ENCODE measurements around the gene C7. TPM values are rescaled to one million over a fixed set of nuclear protein-coding genes. Genes with fewer than 3 reads are reported as not detected.
A peak's percentile ranks its signal among the peaks of the same experiment; 100 is the strongest.
"Not testable (repeated sequence)": the region's sequence is repeated elsewhere in the genome, so short reads cannot be mapped to it uniquely, and the experiment has no call there.

The C7 gene
- total and polyA plus RNA-seq, 8 donors, result 29.8 to 215 (median 56.6) TPM

DNA sequence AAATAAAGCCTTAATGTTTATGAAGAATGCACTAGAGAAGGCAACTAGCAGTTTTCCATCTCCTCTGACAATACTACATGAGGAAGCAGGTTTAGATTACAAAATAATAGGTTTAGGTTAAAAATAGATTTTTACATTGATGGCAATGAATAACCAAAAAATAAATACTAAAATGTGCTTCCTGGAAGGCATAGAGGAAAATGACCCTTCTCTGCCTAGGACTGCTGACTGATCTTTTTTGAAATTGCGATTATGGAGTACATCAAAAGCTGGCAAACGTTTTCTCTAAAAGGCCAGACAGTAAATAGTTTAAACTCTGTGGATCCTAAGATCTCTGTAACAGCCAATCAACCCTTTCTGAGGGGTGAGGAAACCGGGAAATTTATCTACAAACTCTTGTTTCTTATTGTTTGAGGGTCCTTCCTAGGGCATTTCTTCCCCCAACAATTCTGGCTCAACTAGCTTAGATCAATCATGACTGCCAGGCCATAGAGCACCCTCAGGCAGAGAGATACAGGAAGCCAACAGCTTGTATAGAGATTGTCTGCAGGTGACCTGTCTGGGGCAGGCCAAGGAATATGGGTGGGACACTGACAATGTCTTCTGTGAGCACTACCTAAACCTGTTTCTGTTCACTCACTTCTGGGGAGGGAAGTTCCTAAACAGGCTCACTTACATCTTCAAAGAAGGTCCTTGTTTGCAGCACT, 94.5 kb downstream of the C7 start:
- intact Hi-C loops (cut with DNase I), result no loop called here
- H3K27ac ChIP-seq, result no peak overlapping the region
- TF ChIP-seq, protein P1, sequence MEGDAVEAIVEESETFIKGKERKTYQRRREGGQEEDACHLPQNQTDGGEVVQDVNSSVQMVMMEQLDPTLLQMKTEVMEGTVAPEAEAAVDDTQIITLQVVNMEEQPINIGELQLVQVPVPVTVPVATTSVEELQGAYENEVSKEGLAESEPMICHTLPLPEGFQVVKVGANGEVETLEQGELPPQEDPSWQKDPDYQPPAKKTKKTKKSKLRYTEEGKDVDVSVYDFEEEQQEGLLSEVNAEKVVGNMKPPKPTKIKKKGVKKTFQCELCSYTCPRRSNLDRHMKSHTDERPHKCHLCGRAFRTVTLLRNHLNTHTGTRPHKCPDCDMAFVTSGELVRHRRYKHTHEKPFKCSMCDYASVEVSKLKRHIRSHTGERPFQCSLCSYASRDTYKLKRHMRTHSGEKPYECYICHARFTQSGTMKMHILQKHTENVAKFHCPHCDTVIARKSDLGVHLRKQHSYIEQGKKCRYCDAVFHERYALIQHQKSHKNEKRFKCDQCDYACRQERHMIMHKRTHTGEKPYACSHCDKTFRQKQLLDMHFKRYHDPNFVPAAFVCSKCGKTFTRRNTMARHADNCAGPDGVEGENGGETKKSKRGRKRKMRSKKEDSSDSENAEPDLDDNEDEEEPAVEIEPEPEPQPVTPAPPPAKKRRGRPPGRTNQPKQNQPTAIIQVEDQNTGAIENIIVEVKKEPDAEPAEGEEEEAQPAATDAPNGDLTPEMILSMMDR (IDR thresholded peaks at IDR 0.05), result no peak
- H3K36me3 ChIP-seq, result no peaks in the 10 kb centered on the region
- no peaks in the 10 kb centered on the region for H3K4me1 ChIP-seq
- DNase-seq (no peak), ATAC-seq (peak in 1 of 4 donors; percentile 66), FAIRE-seq (no peak)
- WGBS, 2 donors, result 27 to 32% methylated on average over 3 of the region's 3 CpGs
- no peaks in the 10 kb centered on the region for H3K9me3 ChIP-seq
- no peaks in the 10 kb centered on the region for H3K27me3 ChIP-seq
- H3K4me3 ChIP-seq, result no peak overlapping the region

DNA sequence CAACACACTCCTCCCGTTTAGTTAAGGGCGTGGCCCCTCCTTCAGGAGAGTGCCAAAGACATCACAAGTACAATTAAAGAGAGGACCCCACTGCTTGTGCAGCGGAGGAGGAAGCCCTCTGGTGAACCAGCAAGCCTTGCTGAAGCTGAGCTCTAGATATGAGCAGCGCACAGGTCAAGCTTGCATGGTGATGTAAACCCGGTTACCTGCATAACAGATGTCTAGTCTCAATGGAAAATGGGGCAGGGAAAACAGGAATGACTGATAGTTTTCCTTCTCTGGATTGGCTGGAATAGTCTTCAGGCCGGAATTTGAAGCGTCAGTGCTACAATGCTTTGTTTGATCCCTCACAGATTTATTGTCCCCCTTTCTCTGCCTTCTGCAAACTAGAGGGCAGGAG, 95.6 kb downstream of the C7 start:
- DNase-seq, result no peak

DNA sequence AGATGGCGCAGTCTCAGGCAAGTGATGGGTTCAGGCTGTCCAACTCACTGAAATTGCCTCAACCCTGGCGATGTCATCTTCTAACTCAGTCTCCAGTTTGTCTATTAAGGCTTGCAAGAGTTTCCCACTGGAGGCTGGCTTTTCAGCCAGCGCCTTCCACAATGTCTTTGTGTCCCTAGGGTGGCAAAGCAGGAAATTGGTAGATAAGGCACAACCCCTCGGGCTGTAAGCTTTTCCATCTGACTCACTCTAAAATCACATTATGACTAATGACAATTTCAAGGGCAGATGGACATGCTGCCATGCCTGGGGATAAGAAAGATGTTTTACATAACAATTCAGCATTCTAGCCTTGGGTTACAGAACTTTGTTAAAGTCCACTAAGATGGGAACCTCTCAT, 99.9 kb downstream of the C7 start:
- Histone ChIP-seq H3K36me3 (no peaks in the 10 kb centered on the region), H3K4me1 (no peaks in the 10 kb centered on the region), H3K9me3 (no peaks in the 10 kb centered on the region), H3K27me3 (no peaks in the 10 kb centered on the region), H3K4me3 (no peak overlapping the region), H3K27ac (no peak overlapping the region)
- no peak for ATAC-seq
- intact Hi-C loops (cut with DNase I), result no loop called here
- no peak for DNase-seq
- 67 to 71% methylated on average over 4 of the region's 4 CpGs for WGBS, 2 donors
- TF ChIP-seq, protein P1 (IDR thresholded peaks at IDR 0.05), result no peak
- no peak for FAIRE-seq

More for the DNA sequence above, 95.6 kb downstream of the C7 start:
- no peak overlapping the region for H3K27ac ChIP-seq
- H3K4me1 ChIP-seq, result no peaks in the 10 kb centered on the region
- H3K9me3 ChIP-seq, result no peaks in the 10 kb centered on the region
- H3K27me3 ChIP-seq, result no peaks in the 10 kb centered on the region
- no peaks in the 10 kb centered on the region for H3K36me3 ChIP-seq
- intact Hi-C loops (cut with DNase I), result no loop called here
- TF ChIP-seq, protein P1 (IDR thresholded peaks at IDR 0.05), result no peak
- ATAC-seq (no peak), FAIRE-seq (no peak)
- 81 to 91% methylated on average over 7 of the region's 7 CpGs for WGBS, 2 donors
- H3K4me3 ChIP-seq, result no peak overlapping the region

DNA sequence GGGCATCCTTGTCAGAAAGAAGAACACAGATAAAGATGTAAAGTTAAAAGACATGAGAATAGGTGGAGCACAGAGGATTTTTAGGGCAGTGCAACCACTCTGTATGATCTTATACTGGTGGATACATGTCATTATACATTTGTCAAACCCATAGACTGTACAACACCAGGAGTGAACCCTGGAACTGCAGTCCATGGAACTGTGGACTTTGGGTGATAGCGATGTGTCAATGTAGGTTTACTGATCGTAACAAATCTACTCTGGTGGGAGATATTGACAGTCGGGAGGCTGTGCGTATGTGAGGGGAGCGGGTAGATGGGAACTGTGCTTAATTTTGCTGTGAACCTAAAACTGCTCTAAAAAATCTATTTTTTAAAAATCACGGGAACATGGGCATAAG, 101.3 kb downstream of the C7 start:
- 80 to 85% methylated on average over 6 of the region's 6 CpGs for WGBS, 2 donors
- Histone ChIP-seq H3K27ac (no peak overlapping the region), H3K4me3 (no peak overlapping the region), H3K27me3 (no peaks in the 10 kb centered on the region), H3K4me1 (no peaks in the 10 kb centered on the region), H3K9me3 (no peaks in the 10 kb centered on the region), H3K36me3 (no peaks in the 10 kb centered on the region)
- DNase-seq (no peak), ATAC-seq (no peak), FAIRE-seq (no peak)
- intact Hi-C loops (cut with DNase I), result no loop called here
- TF ChIP-seq, protein P1 (IDR thresholded peaks at IDR 0.05), result no peak

DNA sequence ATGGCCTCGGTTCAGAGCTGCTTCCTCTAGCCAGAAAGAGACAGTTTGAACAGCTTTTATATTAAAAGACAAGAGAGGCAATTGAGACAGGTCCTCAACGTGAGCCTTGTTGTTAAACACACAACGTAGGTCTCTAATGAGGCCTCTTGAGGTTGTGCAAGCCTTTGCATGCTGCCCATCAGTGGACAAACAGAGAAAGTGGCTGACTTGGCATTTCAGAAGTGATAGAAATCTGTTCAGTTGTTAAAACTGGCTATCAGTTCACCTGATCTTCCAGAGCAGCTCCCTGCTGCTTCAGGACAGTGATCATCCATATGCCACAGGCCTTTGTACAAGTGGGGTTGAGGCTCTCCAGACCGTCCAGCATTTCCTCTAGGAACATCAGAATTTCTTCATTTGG, 103.0 kb downstream of the C7 start:
- Histone ChIP-seq H3K4me3 (no peak overlapping the region), H3K9me3 (no peaks in the 10 kb centered on the region), H3K36me3 (no peaks in the 10 kb centered on the region), H3K27ac (no peak overlapping the region), H3K4me1 (no peaks in the 10 kb centered on the region), H3K27me3 (no peaks in the 10 kb centered on the region)
- 41 to 49% methylated on average over 4 of the region's 4 CpGs for WGBS, 2 donors
- TF ChIP-seq, protein P1 (IDR thresholded peaks at IDR 0.05), result no peak
- ATAC-seq, result no peak
- intact Hi-C loops (cut with DNase I), result no loop called here
- DNase-seq, result no peak
- FAIRE-seq, result no peak

DNA sequence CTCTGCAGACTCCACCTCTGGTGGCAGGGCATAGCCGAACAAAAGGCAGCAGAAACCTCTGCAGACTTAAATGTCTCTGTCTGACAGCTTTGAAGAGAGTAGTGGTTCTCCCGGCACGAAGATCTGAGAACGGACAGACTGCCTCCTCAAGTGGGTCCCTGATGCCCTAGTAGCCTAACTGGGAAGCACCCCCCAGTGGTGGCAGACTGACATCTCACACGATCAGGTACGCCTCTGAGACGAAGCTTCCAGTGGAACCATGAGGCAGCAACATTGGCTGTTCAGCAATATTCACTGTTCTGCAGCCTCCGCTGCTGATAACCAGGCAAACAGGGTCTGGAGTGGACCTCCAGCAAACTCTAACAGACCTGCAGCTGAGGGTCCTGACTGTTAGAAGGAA, 113.3 kb downstream of the C7 start:
- H3K27me3 ChIP-seq; FAIRE-seq; H3K27ac ChIP-seq; intact Hi-C loops (cut with DNase I); DNase-seq; H3K9me3 ChIP-seq; H3K36me3 ChIP-seq; ATAC-seq; H3K4me3 ChIP-seq; H3K4me1 ChIP-seq: not testable (repeated sequence)
- WGBS, 2 donors, result 91% methylated on average over 8 of the region's 8 CpGs
